NK-92 (cell line): Measurements from ENCODE around the gene ROBO3.

Source experiments
- DNase-seq: peaks from one replicate; lab custom pipeline; 2025; ENCODE audit not compliant: unreplicated experiment; lab: John Stamatoyannopoulos, UW

The ROBO3 gene

GRCh38 chr11:124919898-124920297 lies 54.7 kb downstream of the ROBO3 start:
- DNase-seq: no peak

GRCh38 chr11:124920356-124920755 lies 55.1 kb downstream of the ROBO3 start:
- no peak for DNase-seq

- DNase-seq: no peak
These were observed 55.8 kb downstream of the ROBO3 start for GRCh38 chr11:124920870-124921609.

GRCh38 chr11:124922831-124923230 lies 57.6 kb downstream of the ROBO3 start:
- DNase-seq: no peak

GRCh38 chr11:124923296-124923695 lies 58.1 kb downstream of the ROBO3 start:
- no peak for DNase-seq

- no peak for DNase-seq
These were observed 63.9 kb downstream of the ROBO3 start for GRCh38 chr11:124928942-124929665.

- DNase-seq: no peak
These were observed 65.6 kb downstream of the ROBO3 start for GRCh38 chr11:124930799-124931198.
